H1 (cell line): Measurements from ENCODE around the gene TBC1D22A. TPM values are rescaled to one million over a fixed set of nuclear protein-coding genes. Genes with fewer than 3 reads are reported as not detected.
A peak's percentile ranks its signal among the peaks of the same experiment; 100 is the strongest.

ENCODE experiments used
- CTCF ChIA-PET: fragments of 300-600 bp; sonication (Branson Sonifier 250); formaldehyde crosslinking; loops from one replicate; lab custom pipeline; 2021; ENCODE audit not compliant: partially characterized antibody; lab: Charles Lee
- POLR2A ChIA-PET: fragments of 300-600 bp; sonication (Branson Sonifier 250); formaldehyde crosslinking; loops from one replicate; lab custom pipeline; 2021; ENCODE audit warnings: inconsistent platforms; ENCODE audit not compliant: partially characterized antibody; lab: Charles Lee
- DNase-seq, 2 experiments: peaks; one replicate each; pipeline versions ENCODE4 v3.0.0 to v3.0.0-alpha.2; 2010 to 2022; ENCODE audit warnings: low spot score in 2 of 2, low read depth in 1 of 2, mixed read lengths in 1 of 2
- FAIRE-seq: peaks from 2 replicates; lab custom pipeline; 2011; peaks lifted over from hg19 to GRCh38; lab: Jason Lieb, UNC
- H2AFZ ChIP-seq: 2 replicates; pipeline ENCODE4 v1.8.1; 2012; ENCODE audit warnings: low read length, inconsistent platforms
- H2AK5ac ChIP-seq: 2 replicates; pipeline ENCODE4 v1.6.1; 2013; ENCODE audit warnings: low read depth, low read length
- H2BK120ac ChIP-seq: replicated peaks from 2 replicates; pipeline ENCODE3; 2013; ENCODE audit warnings: low read depth, low read length, inconsistent platforms
- H2BK12ac ChIP-seq: 2 replicates; pipeline ENCODE4 v1.6.1; 2013; ENCODE audit warnings: low read depth, low read length
- H2BK15ac ChIP-seq: 2 replicates; pipeline ENCODE4 v1.6.1; 2013; ENCODE audit warnings: low read length
- H2BK20ac ChIP-seq: 2 replicates; pipeline ENCODE4 v1.6.1; 2013; ENCODE audit warnings: low read length
- H2BK5ac ChIP-seq: 2 replicates; pipeline ENCODE4 v1.6.1; 2013; ENCODE audit warnings: low read depth, low read length
- H3K14ac ChIP-seq: 2 replicates; pipeline ENCODE4 v1.6.1; 2013; ENCODE audit warnings: inconsistent platforms; ENCODE audit not compliant: insufficient read length
- H3K18ac ChIP-seq: 2 replicates; pipeline ENCODE4 v1.6.1; 2013; ENCODE audit warnings: low read length; ENCODE audit errors: extremely low read depth
- H3K23ac ChIP-seq: 2 replicates; pipeline ENCODE4 v1.6.1; 2013; ENCODE audit warnings: inconsistent platforms; ENCODE audit not compliant: insufficient read length
- H3K23me2 ChIP-seq: 2 replicates; pipeline ENCODE4 v1.6.1; 2013; ENCODE audit warnings: low read depth, low read length
- H3K27ac ChIP-seq: 2 replicates; pipeline ENCODE4 v1.6.1; 2011; ENCODE audit warnings: low read depth, low read length, inconsistent platforms
- H3K27me3 ChIP-seq, 4 experiments: replicated peaks in 1 of 4; 1 replicate in 1 of 4; 2 replicates in 3 of 4; pipeline versions ENCODE4 v1.6.1 to v1.8.1; 2011 to 2013; ENCODE audit warnings: low read length in 3 of 4, mild to moderate bottlenecking in 3 of 4, inconsistent platforms in 2 of 4, mixed read lengths in 2 of 4, moderate library complexity in 1 of 4; ENCODE audit not compliant: control insufficient read depth in 3 of 4, insufficient read depth in 3 of 4; ENCODE audit errors: extremely low read depth in 1 of 4
- H3K36me3 ChIP-seq, 4 experiments: 2 replicates each; pipeline versions ENCODE4 v1.6.1 to v1.8.1; 2011 to 2013; ENCODE audit warnings: mild to moderate bottlenecking in 4 of 4, low read length in 3 of 4, moderate library complexity in 2 of 4, control low read depth in 1 of 4, inconsistent platforms in 1 of 4; ENCODE audit not compliant: insufficient read depth in 4 of 4, control insufficient read depth in 2 of 4
- H3K4ac ChIP-seq: replicated peaks from 2 replicates; pipeline ENCODE3; 2013; ENCODE audit warnings: low read length, low read depth, mixed read lengths, inconsistent platforms; ENCODE audit not compliant: insufficient read length
- H3K4me1 ChIP-seq, 4 experiments: replicated peaks in 1 of 4; 1 replicate in 1 of 4; 2 replicates in 3 of 4; pipeline versions ENCODE4 v1.6.1 to v1.8.1; 2011 to 2013; ENCODE audit warnings: low read length in 3 of 4, inconsistent platforms in 2 of 4, mixed read lengths in 1 of 4; ENCODE audit not compliant: insufficient read depth in 4 of 4, control insufficient read depth in 3 of 4
- H3K4me2 ChIP-seq, 2 experiments: 2 replicates each; pipeline versions ENCODE4 v1.6.1 to v1.8.1; 2011 to 2013; ENCODE audit warnings: low read depth in 2 of 2, low read length in 2 of 2, control low read depth in 1 of 2, inconsistent platforms in 1 of 2, mild to moderate bottlenecking in 1 of 2; ENCODE audit not compliant: insufficient read depth in 1 of 2
- H3K4me3 ChIP-seq, 4 experiments: fragments of 200-600, 300-600 bp in 1 of 4; sonication (generic), shearing (Covaris generic), sonication (Bioruptor Twin) in 1 of 4; 2 replicates each; pipeline versions ENCODE4 v1.5.1 to v1.8.1; 2011 to 2016; ENCODE audit warnings: low read length in 4 of 4, low read depth in 3 of 4, control low read depth in 2 of 4, inconsistent platforms in 2 of 4, mild to moderate bottlenecking in 2 of 4, mixed read lengths in 1 of 4, moderate library complexity in 1 of 4; ENCODE audit not compliant: insufficient read depth in 2 of 4; ENCODE audit errors: extremely low read depth in 1 of 4
- H3K56ac ChIP-seq: replicated peaks from 2 replicates; pipeline ENCODE3; 2013; ENCODE audit warnings: low read depth, mild to moderate bottlenecking, mixed read lengths, low read length, inconsistent platforms; ENCODE audit not compliant: insufficient read length
- H3K79me1 ChIP-seq: 2 replicates; pipeline ENCODE4 v1.6.1; 2013; ENCODE audit warnings: low read depth, low read length, control low read depth
- H3K79me2 ChIP-seq, 2 experiments: 2 replicates each; pipeline versions ENCODE4 v1.6.1 to v1.8.1; 2012 to 2013; ENCODE audit warnings: low read length in 2 of 2, mild to moderate bottlenecking in 2 of 2, inconsistent platforms in 1 of 2; ENCODE audit not compliant: insufficient read depth in 2 of 2, control insufficient read depth in 1 of 2
- H3K9ac ChIP-seq, 4 experiments: replicated peaks in 1 of 4; 1 replicate in 1 of 4; 2 replicates in 3 of 4; pipeline versions ENCODE4 v1.6.1 to v1.8.1; 2011 to 2013; ENCODE audit warnings: low read depth in 3 of 4, low read length in 3 of 4, control low read depth in 2 of 4, mild to moderate bottlenecking in 2 of 4, moderate library complexity in 2 of 4, inconsistent platforms in 1 of 4; ENCODE audit errors: extremely low read depth in 1 of 4
- H3K9me3 ChIP-seq, 2 experiments: 2 replicates each; pipeline versions ENCODE4 v1.6.1 to v1.8.1; 2012 to 2013; ENCODE audit warnings: mild to moderate bottlenecking in 2 of 2, moderate library complexity in 2 of 2, control low read depth in 1 of 2, inconsistent platforms in 1 of 2, low read depth in 1 of 2, low read length in 1 of 2, mixed read lengths in 1 of 2; ENCODE audit not compliant: insufficient read depth in 2 of 2
- H4K20me1 ChIP-seq, 2 experiments: replicated peaks in 1 of 2; 2 replicates each; pipeline versions ENCODE3 to v1.8.1; 2011 to 2013; ENCODE audit warnings: inconsistent platforms in 2 of 2, low read length in 2 of 2, mild to moderate bottlenecking in 1 of 2; ENCODE audit not compliant: insufficient read depth in 2 of 2, control insufficient read depth in 1 of 2
- H4K5ac ChIP-seq: 2 replicates; pipeline ENCODE4 v1.6.1; 2013; ENCODE audit warnings: low read length, low read depth, mixed read lengths, inconsistent platforms; ENCODE audit not compliant: insufficient read length
- H4K8ac ChIP-seq: 2 replicates; pipeline ENCODE4 v1.8.0; 2013; ENCODE audit warnings: mild to moderate bottlenecking, moderate library complexity, low read length, inconsistent platforms; ENCODE audit not compliant: insufficient read depth; ENCODE audit errors: extremely low read depth
- H4K91ac ChIP-seq: replicated peaks from 2 replicates; pipeline ENCODE3; 2013; ENCODE audit warnings: low read length, mixed read lengths, inconsistent platforms; ENCODE audit not compliant: insufficient read length
- MAFK ChIP-seq: IDR thresholded peaks from 2 replicates; pipeline ENCODE4 v1.6.1; 2012; ENCODE audit warnings: low read depth, mild to moderate bottlenecking, improper control_type of control experiment, low read length
- NANOG ChIP-seq: IDR thresholded peaks from 2 replicates; pipeline ENCODE4 v1.6.1; 2011; ENCODE audit warnings: low read length, low read depth, mild to moderate bottlenecking, inconsistent platforms; ENCODE audit not compliant: insufficient read depth, poor library complexity, severe bottlenecking
- TCF12 ChIP-seq: IDR thresholded peaks from 2 replicates; pipeline ENCODE4 v1.6.1; 2011; ENCODE audit warnings: low read depth, mild to moderate bottlenecking, low read length
- ZNF274 ChIP-seq: IDR thresholded peaks from 2 replicates; pipeline ENCODE4 v1.7.0; 2012; ENCODE audit warnings: low read length, borderline replicate concordance; ENCODE audit errors: extremely low read depth
- WGBS, 2 experiments: shearing (Covaris generic) in 1 of 2; methylation state at CpG; one replicate each; pipeline versions ENCODE4 v1.1.6 to v1.1.7; 2013 to 2015; ENCODE audit warnings: low lambda C conversion rate in 2 of 2, mixed read lengths in 2 of 2, inconsistent platforms in 1 of 2, low coverage in 1 of 2, missing lambda C conversion rate in 1 of 2; ENCODE audit not compliant: insufficient replicate concordance in 2 of 2, insufficient coverage in 1 of 2, insufficient read length in 1 of 2; ENCODE audit errors: extremely low coverage in 1 of 2, missing lambda C conversion rate in 1 of 2; 5-methylcytosine and 5-hydroxymethylcytosine counted together
- polyA plus RNA-seq, 7 experiments: library from polyadenylated mRNA; depleted of rRNA in 3 of 7; stranded (reverse) in 5 of 7; unstranded in 2 of 7; fragments of >200 nt in 5 of 7; fragments of 200-250 nt in 2 of 7; gene quantifications; 1 replicate in 5 of 7; 2 replicates in 1 of 7; 4 replicates in 1 of 7; pipeline versions ENCODE4 v1.2.1 to v1.2.3, GENCODE V29; 2011 to 2013; ENCODE audit warnings: missing spikeins in 2 of 7, mixed read lengths in 2 of 7
- total RNA-seq: library from RNA; stranded (reverse); fragmentation: NEBNext Ultra II Directional; extraction: Animal tissue kit (Norgen Biotek cat#: 25700); gene quantifications from 2 replicates; pipeline ENCODE4 v1.2.1, GENCODE V29; 2021

TBC1D22A gene
- total and polyA plus RNA-seq, 2 of the 8 experiments (the other 6 are each of a cell fraction or from before 2014, with no cell fraction given) = 11.9 to 18.4 TPM

- Histone ChIP-seq H3K27ac (no peak overlapping the region), H3K23me2 (no peaks in the 10 kb centered on the region; the same call in 1 of the 2 replicates), H3K14ac (no peak overlapping the region), H3K79me2 (no peaks in the 10 kb centered on the region), H4K5ac (no peak overlapping the region), H3K18ac (no peak overlapping the region), H2BK12ac (no peak overlapping the region), H3K4me3 (no peak overlapping the region), H2BK120ac (no peak overlapping the region), H3K79me1 (no peaks in the 10 kb centered on the region; the same call in 1 of the 2 replicates), H2BK20ac (no peak overlapping the region), H4K8ac (no peak overlapping the region), H3K36me3 (no peaks in the 10 kb centered on the region), H3K9ac (no peak overlapping the region), H2AK5ac (no peak overlapping the region), H3K4me1 (peaks cover 0 to 7% (median 1%) of the 10 kb centered on the region in 4 experiments; a peak in 2 of 7 replicates), H3K56ac (no peak overlapping the region), H3K4ac (no peak overlapping the region), H3K4me2 (no peak overlapping the region), H2AFZ (no peak overlapping the region), H3K23ac (no peak overlapping the region), H2BK5ac (peak overlapping the region; percentile 44; the same call in 1 of the 2 replicates), H3K27me3 (no peaks in the 10 kb centered on the region), H4K91ac (no peak overlapping the region), H3K9me3 (peaks cover 10 to 22% of the 10 kb centered on the region in 2 experiments; a peak in 3 of 4 replicates), H4K20me1 (no peaks in the 10 kb centered on the region), H2BK15ac (no peak overlapping the region)
- TF ChIP-seq TCF12 (no peak), ZNF274 (no peak), MAFK (no peak), NANOG (no peak)
- ChIA-PET CTCF (interaction anchor here (2.3 kb wide), 1 partner anchor 11 kb away, joined by 12 read pairs; no protein-coding TSS in a partner anchor), POLR2A (no interaction called here)
- DNase-seq = no peak
- WGBS, 2 experiments = 90% methylated on average over 7 of the region's 7 CpGs; no CpG with 5 or more reads in 1 of the 2 experiments
- FAIRE-seq = no peak
These were observed 260.0 kb downstream of the TBC1D22A start for GRCh38 chr22:47022475-47022874.
